SU-DHL-6 (cell line): ENCODE results near the gene SORL1-AS1.

Experiments used
- H2AFZ ChIP-seq: fragments of 200-600 bp; sonication (generic); 2 replicates; pipeline ENCODE4 v1.6.1; 2014; ENCODE audit warnings: low read depth, mild to moderate bottlenecking, moderate library complexity, mixed read lengths, antibody characterized with exemption, low read length; ENCODE audit not compliant: severe bottlenecking
- H3F3A ChIP-seq: fragments of 200-600 bp; shearing (Covaris generic); 2 replicates; pipeline ENCODE4 v1.6.0; 2016; ENCODE audit warnings: antibody characterized with exemption, mild to moderate bottlenecking; ENCODE audit not compliant: insufficient read depth
- H3K27ac ChIP-seq: fragments of 200-600 bp; sonication (generic); 2 replicates; pipeline ENCODE4 v1.5.1; 2016; ENCODE audit warnings: low read depth, mild to moderate bottlenecking, low read length, moderate library complexity, mixed read lengths
- H3K27me3 ChIP-seq: fragments of 200-600 bp; sonication (generic), shearing (Covaris generic); 2 replicates; pipeline ENCODE4 v1.6.0; 2014; ENCODE audit warnings: mild to moderate bottlenecking, low read length
- H3K36me3 ChIP-seq: fragments of 200-600 bp; sonication (generic); 2 replicates; pipeline ENCODE4 v1.6.1; 2014; ENCODE audit warnings: mild to moderate bottlenecking, low read length, mixed read lengths
- H3K4me2 ChIP-seq: fragments of 300-600, 200-600 bp; shearing (Covaris generic), sonication (generic); 2 replicates; pipeline ENCODE4 v1.6.0; 2014; ENCODE audit warnings: low read length, low read depth, mild to moderate bottlenecking; ENCODE audit not compliant: poor library complexity, severe bottlenecking
- H3K4me3 ChIP-seq: fragments of 200-600 bp; sonication (generic); 2 replicates; pipeline ENCODE4 v1.5.1; 2014; ENCODE audit warnings: antibody characterized with exemption, low read length, mild to moderate bottlenecking, mixed read lengths; ENCODE audit not compliant: insufficient read depth, poor library complexity, severe bottlenecking
- H3K79me2 ChIP-seq: fragments of 200-600 bp; sonication (generic); 2 replicates; pipeline ENCODE4 v1.6.1; 2014; ENCODE audit warnings: mild to moderate bottlenecking, low read length, moderate library complexity; ENCODE audit not compliant: insufficient read depth
- H3K9ac ChIP-seq: fragments of 200-600 bp; sonication (generic); 2 replicates; pipeline ENCODE4 v1.7.0; 2014; ENCODE audit warnings: mild to moderate bottlenecking, low read length
- H3K9me2 ChIP-seq: fragments of 200-600 bp; sonication (generic); replicated peaks from 2 replicates; pipeline ENCODE4 v1.6.1; 2014; ENCODE audit warnings: low read length; ENCODE audit not compliant: insufficient read depth
- H3K9me3 ChIP-seq: fragments of 200-600 bp; sonication (generic); 2 replicates; pipeline ENCODE4 v1.6.1; 2014; ENCODE audit warnings: low read length, mixed read lengths; ENCODE audit not compliant: insufficient read depth
- H4K20me1 ChIP-seq: fragments of 200-600 bp; sonication (generic); 2 replicates; pipeline ENCODE4 v1.6.1; 2014; ENCODE audit warnings: low read depth, mild to moderate bottlenecking, antibody characterized with exemption, low read length, moderate library complexity, mixed read lengths
- EZH2phosphoT487 ChIP-seq: fragments of 200-600 bp; sonication (generic), shearing (Covaris generic); conservative IDR thresholded peaks from 2 replicates; pipeline ENCODE4 v1.6.1; 2018; ENCODE audit warnings: mild to moderate bottlenecking, antibody characterized with exemption, low read length, moderate library complexity, mixed read lengths
- TF ChIP-seq, protein P1 (sequence below): fragments of 200-600 bp; sonication (generic); IDR thresholded peaks from one replicate; pipeline ENCODE4 v1.5.1; 2017; ENCODE audit warnings: antibody characterized with exemption, mild to moderate bottlenecking, low read length, moderate library complexity; ENCODE audit not compliant: insufficient read depth, poor library complexity, severe bottlenecking

The SORL1-AS1 gene

DNA sequence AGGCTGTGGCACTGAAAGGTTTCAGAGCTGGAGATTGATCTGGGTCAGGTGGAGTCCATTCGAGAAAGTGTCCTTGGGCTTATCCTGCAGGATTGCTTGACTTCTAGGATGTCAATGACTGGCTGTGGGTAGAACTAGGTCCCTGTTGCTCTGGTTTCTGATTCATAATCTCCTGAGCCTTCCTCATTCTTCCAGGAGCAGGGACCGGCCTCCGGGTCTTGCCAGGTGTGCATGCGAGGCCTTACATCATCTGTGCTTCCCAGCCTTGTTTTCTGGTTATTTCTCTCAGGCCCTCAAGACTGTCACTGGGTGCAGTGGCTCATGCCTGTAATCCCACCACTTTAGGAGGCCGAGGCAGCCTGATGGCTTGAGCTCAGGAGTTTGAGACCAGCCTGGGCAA is 33.3 kb upstream of the SORL1-AS1 start:
- Histone ChIP-seq H3K36me3 (peaks cover 40% of the 10 kb centered on the region), H4K20me1 (peaks cover 12% of the 10 kb centered on the region; the same call in 1 of the 2 replicates), H3K9me3 (no peaks in the 10 kb centered on the region), H3K9ac (no peak overlapping the region), H3K4me2 (no peak overlapping the region), H3K9me2 (no peaks in the 10 kb centered on the region), H3K4me3 (no peak overlapping the region), H3F3A (peaks cover 5% of the 10 kb centered on the region; the same call in 1 of the 2 replicates), H2AFZ (no peak overlapping the region), H3K27me3 (no peaks in the 10 kb centered on the region), H3K79me2 (peaks cover 83% of the 10 kb centered on the region), H3K27ac (no peak overlapping the region)
- no peak for TF ChIP-seq EZH2phosphoT487
- TF ChIP-seq, protein P1, sequence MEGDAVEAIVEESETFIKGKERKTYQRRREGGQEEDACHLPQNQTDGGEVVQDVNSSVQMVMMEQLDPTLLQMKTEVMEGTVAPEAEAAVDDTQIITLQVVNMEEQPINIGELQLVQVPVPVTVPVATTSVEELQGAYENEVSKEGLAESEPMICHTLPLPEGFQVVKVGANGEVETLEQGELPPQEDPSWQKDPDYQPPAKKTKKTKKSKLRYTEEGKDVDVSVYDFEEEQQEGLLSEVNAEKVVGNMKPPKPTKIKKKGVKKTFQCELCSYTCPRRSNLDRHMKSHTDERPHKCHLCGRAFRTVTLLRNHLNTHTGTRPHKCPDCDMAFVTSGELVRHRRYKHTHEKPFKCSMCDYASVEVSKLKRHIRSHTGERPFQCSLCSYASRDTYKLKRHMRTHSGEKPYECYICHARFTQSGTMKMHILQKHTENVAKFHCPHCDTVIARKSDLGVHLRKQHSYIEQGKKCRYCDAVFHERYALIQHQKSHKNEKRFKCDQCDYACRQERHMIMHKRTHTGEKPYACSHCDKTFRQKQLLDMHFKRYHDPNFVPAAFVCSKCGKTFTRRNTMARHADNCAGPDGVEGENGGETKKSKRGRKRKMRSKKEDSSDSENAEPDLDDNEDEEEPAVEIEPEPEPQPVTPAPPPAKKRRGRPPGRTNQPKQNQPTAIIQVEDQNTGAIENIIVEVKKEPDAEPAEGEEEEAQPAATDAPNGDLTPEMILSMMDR, result no peak

DNA sequence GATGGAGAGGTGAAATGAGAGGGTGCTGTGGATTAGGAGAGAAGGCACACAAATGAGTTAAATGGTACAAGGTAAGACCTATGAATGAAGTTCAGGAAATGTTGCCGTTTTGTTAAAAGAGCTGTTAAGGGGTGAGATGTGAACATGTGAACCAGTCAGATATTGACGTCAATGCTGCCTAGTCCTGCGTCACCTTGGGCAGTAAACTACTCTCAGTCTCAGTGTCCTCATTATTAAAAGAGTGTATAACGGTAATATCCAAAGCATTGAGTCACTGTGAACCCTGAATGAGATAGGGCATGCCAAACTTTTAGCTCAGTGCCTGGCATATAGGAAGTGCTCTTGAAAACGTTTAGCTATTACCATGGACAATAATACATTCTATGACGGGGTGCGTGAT is 32.4 kb upstream of the SORL1-AS1 start:
- Histone ChIP-seq H3K79me2 (peaks cover 86% of the 10 kb centered on the region), H3K9me2 (no peaks in the 10 kb centered on the region), H2AFZ (no peak overlapping the region), H3F3A (no peaks in the 10 kb centered on the region), H3K9me3 (no peaks in the 10 kb centered on the region), H3K4me3 (no peak overlapping the region), H3K36me3 (peaks cover 40% of the 10 kb centered on the region), H3K9ac (no peak overlapping the region), H3K27ac (no peak overlapping the region), H3K4me2 (no peak overlapping the region), H3K27me3 (no peaks in the 10 kb centered on the region), H4K20me1 (peaks cover 12% of the 10 kb centered on the region; the same call in 1 of the 2 replicates)
- TF ChIP-seq, protein P1, result no peak
- no peak for TF ChIP-seq EZH2phosphoT487

DNA sequence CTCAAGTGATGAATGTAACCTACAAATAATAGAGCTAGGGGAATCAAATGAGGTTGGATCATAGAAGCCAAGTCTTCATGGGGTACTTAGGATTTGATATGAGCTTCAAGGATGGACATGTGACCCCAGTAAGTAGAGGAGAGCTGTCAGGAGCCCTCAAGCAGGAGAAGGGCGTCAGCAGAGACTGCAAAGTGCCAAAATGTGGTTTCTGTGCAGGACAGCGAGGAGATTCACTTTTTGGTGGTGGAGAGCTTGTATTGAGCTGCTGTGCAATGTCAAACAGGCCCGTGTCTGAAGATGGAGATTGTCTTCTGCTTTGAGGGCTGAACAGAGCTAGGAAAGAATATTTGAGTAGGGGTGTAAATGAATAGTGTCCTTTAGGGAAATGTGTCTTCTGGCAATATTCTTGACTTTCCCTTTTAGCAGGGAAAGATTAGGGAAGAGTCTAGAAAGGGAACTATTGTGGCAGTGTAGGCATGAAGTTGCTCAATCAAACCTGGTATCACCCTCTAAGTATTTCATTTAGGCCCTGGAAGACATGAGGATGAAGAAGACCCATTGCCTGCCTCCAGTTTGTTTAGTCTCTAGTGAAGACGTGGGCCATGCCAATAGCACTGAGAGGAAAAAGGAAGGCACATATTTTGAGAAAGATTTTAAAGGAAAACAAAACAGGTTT is 31.2 kb upstream of the SORL1-AS1 start:
- Histone ChIP-seq H4K20me1 (peaks cover 16% of the 10 kb centered on the region; the same call in 1 of the 2 replicates), H3K9me3 (no peaks in the 10 kb centered on the region), H3K9me2 (no peaks in the 10 kb centered on the region), H3K27me3 (no peaks in the 10 kb centered on the region), H3K9ac (no peak overlapping the region), H2AFZ (no peak overlapping the region), H3K4me2 (no peak overlapping the region), H3K27ac (0 out of 2 replicates have a peak overlapping the region, but pooled peaks have one; percentile 10), H3K4me3 (no peak overlapping the region), H3K36me3 (peaks cover 38% of the 10 kb centered on the region), H3F3A (no peaks in the 10 kb centered on the region), H3K79me2 (peaks cover 89% of the 10 kb centered on the region)
- TF ChIP-seq, protein P1, result no peak
- no peak for TF ChIP-seq EZH2phosphoT487
